Forelimb muscle (tissue), 1 donor: ENCODE measurements around the gene RAB17. TPM values are rescaled to one million over a fixed set of nuclear protein-coding genes. Genes with fewer than 3 reads are reported as not detected.

ENCODE experiments used
- DNase-seq: peaks from one replicate; pipeline ENCODE4 v3.0.0-alpha.2; 2013; ENCODE audit warnings: low read depth
- polyA plus RNA-seq: library from polyadenylated mRNA; unstranded; fragments of 120-200 nt; gene quantifications from one replicate; pipeline ENCODE4 v1.2.1, GENCODE V29; 2013; ENCODE audit not compliant: insufficient read length

Gene RAB17
- polyA plus RNA-seq, 1 donor, result 4.1 TPM

GRCh38 chr2:237538901-237539300, 51.6 kb downstream of the RAB17 start:
- DNase-seq, result no peak

GRCh38 chr2:237538001-237538720, 52.4 kb downstream of the RAB17 start:
- DNase-seq, result no peak

DNA sequence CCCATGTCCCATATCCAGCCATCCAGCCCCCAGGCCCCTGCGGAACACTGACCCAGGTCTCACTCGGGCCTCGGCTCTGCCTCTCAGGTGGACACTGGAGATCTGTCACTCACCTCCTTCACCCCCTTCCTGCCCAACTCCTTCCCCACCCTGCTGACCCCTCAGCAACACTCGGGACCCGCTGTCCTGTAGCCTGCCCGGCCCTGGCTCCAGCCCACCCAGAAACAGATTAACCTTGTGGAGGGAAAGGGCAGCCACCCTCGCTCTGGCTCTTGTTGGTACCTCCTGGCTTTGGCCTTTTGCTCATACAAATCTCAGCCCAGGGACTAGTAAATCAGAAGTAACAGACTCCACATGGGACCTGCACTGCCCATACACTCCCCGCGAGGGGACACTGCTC, 53.9 kb downstream of the RAB17 start:
- DNase-seq, result no peak

DNA sequence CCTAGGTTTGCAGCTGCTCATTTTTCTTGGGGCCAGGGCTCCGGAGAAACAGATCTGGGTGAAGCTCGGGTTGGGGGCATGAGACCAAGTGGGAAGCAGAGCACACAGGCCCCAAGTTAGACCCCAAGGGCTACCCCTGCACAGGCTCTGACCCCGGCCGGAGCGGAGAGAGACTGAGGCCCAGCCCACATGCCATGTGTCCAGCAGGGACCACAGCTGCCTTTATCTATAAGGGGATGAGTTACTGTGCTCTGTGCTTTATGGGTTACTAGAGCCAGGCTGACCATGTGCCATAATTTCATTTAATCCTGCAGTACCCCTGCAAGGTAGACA, 54.5 kb downstream of the RAB17 start:
- no peak for DNase-seq

DNA sequence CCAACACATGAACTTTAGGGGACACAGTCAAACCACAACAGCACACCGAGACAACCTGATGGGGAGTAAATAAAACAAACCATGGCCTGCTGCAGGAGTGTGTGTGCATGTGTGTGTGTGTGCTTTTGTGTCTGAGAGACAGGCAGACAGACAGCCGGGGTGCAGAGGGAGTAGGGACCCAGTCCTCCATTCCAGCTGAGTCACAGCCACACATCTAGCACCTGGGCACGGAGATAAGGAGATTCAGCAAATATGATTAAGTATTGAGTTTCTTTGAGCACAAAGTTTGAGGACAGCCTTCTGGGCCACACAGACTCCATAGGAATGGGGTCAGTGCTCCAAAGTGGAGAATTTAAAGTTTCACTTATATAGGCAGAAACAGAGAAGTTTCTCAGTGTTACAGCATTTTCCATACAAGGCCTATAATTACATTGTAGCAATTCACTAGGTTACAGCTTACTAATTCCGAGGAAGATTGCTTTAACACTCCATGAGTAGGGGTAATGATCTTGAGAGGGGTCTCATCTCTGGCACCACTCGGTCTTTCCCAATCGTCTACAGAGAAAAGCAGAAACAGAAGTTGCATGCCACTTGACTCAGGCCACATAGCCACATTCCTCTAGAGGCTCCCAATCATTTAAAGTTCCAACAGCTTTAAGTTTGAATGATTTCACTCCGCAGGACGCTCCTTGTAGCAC, 55.0 kb downstream of the RAB17 start:
- DNase-seq, result no peak

- no peak for DNase-seq
These were observed 56.2 kb downstream of the RAB17 start for GRCh38 chr2:237534380-237534779.

- no peak for DNase-seq
These were observed 56.8 kb downstream of the RAB17 start for GRCh38 chr2:237533668-237534161.

DNA sequence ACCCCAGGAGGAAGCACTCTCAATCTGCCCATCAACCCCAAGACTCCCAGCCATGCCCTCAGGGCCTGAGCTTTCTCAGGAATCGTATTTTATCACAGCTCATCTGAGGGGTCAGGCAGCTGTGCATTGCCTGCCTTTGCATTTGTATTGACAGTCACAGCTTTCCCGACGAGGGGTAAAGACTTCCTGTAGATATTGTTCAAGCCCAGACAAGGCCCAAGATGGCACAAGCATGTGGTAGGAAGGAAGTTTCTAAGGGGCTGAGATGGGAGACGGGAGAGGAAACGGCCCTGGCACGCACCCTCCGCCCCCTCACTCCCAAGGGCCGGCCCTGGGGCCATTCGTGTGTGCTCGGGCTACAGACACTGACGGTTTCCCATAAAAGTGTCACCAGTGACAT, 58.4 kb downstream of the RAB17 start:
- DNase-seq, result no peak

- DNase-seq, result no peak
These were observed 59.8 kb downstream of the RAB17 start for GRCh38 chr2:237530472-237531433.

GRCh38 chr2:237529452-237530402, 60.8 kb downstream of the RAB17 start:
- DNase-seq, result no peak

DNA sequence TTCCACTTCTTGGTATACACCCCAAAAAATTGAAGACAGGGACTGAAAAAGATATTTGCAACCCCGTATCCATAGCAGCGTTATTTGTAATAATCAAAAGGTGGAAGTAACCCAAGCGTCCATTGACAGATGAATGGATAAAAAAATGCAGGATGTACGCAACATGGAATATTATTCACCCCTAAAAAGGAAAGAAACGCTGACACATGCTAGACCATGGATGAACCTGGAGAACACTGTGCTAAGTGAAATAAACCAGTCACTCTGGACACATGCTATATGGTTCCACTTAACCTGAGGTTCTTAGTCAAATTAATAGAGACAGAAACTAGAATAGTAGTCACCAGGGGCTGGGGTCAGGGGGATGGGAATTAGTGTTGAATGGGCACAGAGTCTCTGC, 62.8 kb downstream of the RAB17 start:
- no peak for DNase-seq

- no peak for DNase-seq
These were observed 63.3 kb downstream of the RAB17 start for GRCh38 chr2:237527233-237527632.

DNA sequence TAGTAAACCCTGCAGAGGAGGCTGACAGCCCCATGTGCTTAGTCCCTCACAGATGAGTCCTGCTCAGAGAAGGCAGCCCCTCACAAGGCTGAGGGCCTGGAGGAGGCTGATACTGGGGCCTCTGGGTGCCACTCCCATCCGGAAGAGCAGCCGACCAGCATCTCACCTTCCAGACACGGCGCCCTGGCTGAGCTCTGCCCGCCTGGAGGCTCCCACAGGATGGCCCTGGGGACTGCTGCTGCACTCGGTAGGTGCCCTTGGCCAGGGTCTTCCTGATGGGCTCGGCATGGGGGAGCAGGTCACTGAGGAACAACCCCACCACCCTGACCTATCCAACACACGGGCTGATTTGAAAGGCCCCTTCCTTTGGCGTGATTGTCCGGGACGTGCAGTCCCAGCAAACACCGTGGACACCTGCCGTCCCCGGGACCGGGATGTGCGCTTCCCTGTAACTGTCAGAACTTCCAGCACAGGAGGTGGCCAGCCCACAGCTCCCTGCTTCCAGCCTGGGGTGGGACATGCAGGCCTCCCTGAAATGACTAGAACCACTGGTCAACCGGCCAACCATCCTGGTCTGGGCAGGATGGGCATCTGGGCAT, 64.9 kb downstream of the RAB17 start:
- no peak for DNase-seq

DNA sequence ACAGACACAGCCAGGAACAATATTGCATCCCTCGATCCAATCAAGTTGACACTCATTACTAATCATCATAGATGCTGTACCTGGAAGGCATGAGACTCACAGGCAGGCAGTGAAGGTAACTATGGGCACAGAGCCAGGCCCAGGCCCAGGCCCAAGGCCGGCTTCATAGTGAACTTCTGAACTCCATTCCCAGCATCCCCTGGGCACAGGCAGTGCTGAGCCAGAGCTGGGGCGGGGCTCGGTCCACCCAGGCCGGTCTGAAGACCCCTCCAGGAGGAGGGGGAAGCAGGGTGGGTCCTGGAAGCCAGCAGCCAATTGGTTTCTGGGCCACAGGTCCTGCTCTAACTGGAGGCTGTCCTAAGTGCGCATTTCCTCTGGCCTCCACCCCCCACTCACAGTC, 65.9 kb downstream of the RAB17 start:
- DNase-seq, result no peak

Other genes starting within 250 kb of the RAB17 start
- 178 TPM for gene COL6A3, start 176.6 kb downstream of the RAB17 start, polyA plus RNA-seq
- 1.0 TPM for gene MLPH, start 103.5 kb downstream of the RAB17 start, polyA plus RNA-seq
- not detected for gene PRLH, start 24.2 kb downstream of the RAB17 start, polyA plus RNA-seq
- 168 TPM for gene LRRFIP1, start 36.9 kb upstream of the RAB17 start, polyA plus RNA-seq
- gene RBM44, start 208.0 kb upstream of the RAB17 start, polyA plus RNA-seq, result 0.59 TPM